ENCODE results near the gene COLEC12.

COLEC12 gene

GRCh38 chr18:498931-499775 lies 1.3 kb downstream of the COLEC12 start:
- DNase-seq (ENCODE audit: low read depth in 1 of 2, low spot score in 1 of 2): peak; percentile 18 to 51
- TF ChIP-seq JUND (IDR thresholded peaks at IDR 0.05; ENCODE audit: low read depth): no peak
- in situ Hi-C loops (cut with HindIII; ENCODE audit: low pct_unique_long_range_greater_than_20kb, low sequenced_read_pairs): no loop called here

GRCh38 chr18:497688-498087 lies 2.8 kb downstream of the COLEC12 start:
- in situ Hi-C loops (cut with HindIII; ENCODE audit: low pct_unique_long_range_greater_than_20kb, low sequenced_read_pairs): no loop called here
- no peak for DNase-seq (ENCODE audit: low read depth in 1 of 2, low spot score in 1 of 2)
- no peak for TF ChIP-seq JUND (IDR thresholded peaks at IDR 0.05; ENCODE audit: low read depth)

- DNase-seq (ENCODE audit: low read depth in 1 of 2, low spot score in 1 of 2): no peak
- in situ Hi-C loops (cut with HindIII; ENCODE audit: low pct_unique_long_range_greater_than_20kb, low sequenced_read_pairs): no loop called here
Measured at GRCh38 chr18:495452-495851, 5.0 kb downstream of the COLEC12 start.

GRCh38 chr18:495017-495416 lies 5.5 kb downstream of the COLEC12 start:
- no peak for TF ChIP-seq JUND (IDR thresholded peaks at IDR 0.05; ENCODE audit: low read depth)
- in situ Hi-C loops (cut with HindIII; ENCODE audit: low pct_unique_long_range_greater_than_20kb, low sequenced_read_pairs): no loop called here
- DNase-seq (ENCODE audit: low read depth in 1 of 2, low spot score in 1 of 2): no peak

More at GRCh38 chr18:495452-495851, 5.0 kb downstream of the COLEC12 start:
- no peak for TF ChIP-seq JUND (IDR thresholded peaks at IDR 0.05; ENCODE audit: low read depth)

GRCh38 chr18:493986-494983 lies 6.2 kb downstream of the COLEC12 start:
- no peak for TF ChIP-seq JUND (IDR thresholded peaks at IDR 0.05; ENCODE audit: low read depth)
- in situ Hi-C loops (cut with HindIII; ENCODE audit: low pct_unique_long_range_greater_than_20kb, low sequenced_read_pairs): no loop called here
- no peak for DNase-seq (ENCODE audit: low read depth in 1 of 2, low spot score in 1 of 2)

- in situ Hi-C loops (cut with HindIII; ENCODE audit: low pct_unique_long_range_greater_than_20kb, low sequenced_read_pairs): no loop called here
- no peak for TF ChIP-seq JUND (IDR thresholded peaks at IDR 0.05; ENCODE audit: low read depth)
- DNase-seq (ENCODE audit: low read depth in 1 of 2, low spot score in 1 of 2): no peak
Measured at GRCh38 chr18:492451-492850, 8.1 kb downstream of the COLEC12 start.

GRCh38 chr18:490624-491023 lies 9.9 kb downstream of the COLEC12 start:
- in situ Hi-C loops (cut with HindIII; ENCODE audit: low pct_unique_long_range_greater_than_20kb, low sequenced_read_pairs): no loop called here
- no peak for TF ChIP-seq JUND (IDR thresholded peaks at IDR 0.05; ENCODE audit: low read depth)

GRCh38 chr18:490024-490366 lies 10.5 kb downstream of the COLEC12 start:
- no peak for TF ChIP-seq JUND (IDR thresholded peaks at IDR 0.05; ENCODE audit: low read depth)
- in situ Hi-C loops (cut with HindIII; ENCODE audit: low pct_unique_long_range_greater_than_20kb, low sequenced_read_pairs): no loop called here
- DNase-seq (ENCODE audit: low read depth in 1 of 2, low spot score in 1 of 2): no peak

More at GRCh38 chr18:490624-491023, 9.9 kb downstream of the COLEC12 start:
- no peak for DNase-seq (ENCODE audit: low read depth in 1 of 2, low spot score in 1 of 2)

GRCh38 chr18:489244-490023 lies 11.1 kb downstream of the COLEC12 start:
- no peak for DNase-seq (ENCODE audit: low read depth in 1 of 2, low spot score in 1 of 2)
- no peak for TF ChIP-seq JUND (IDR thresholded peaks at IDR 0.05; ENCODE audit: low read depth)
- in situ Hi-C loops (cut with HindIII; ENCODE audit: low pct_unique_long_range_greater_than_20kb, low sequenced_read_pairs): no loop called here

GRCh38 chr18:486929-487740 lies 13.4 kb downstream of the COLEC12 start:
- TF ChIP-seq JUND (IDR thresholded peaks at IDR 0.05; ENCODE audit: low read depth): no peak
- no peak for DNase-seq (ENCODE audit: low read depth in 1 of 2, low spot score in 1 of 2)
- in situ Hi-C loops (cut with HindIII; ENCODE audit: low pct_unique_long_range_greater_than_20kb, low sequenced_read_pairs): no loop called here

GRCh38 chr18:484749-485464 lies 15.6 kb downstream of the COLEC12 start:
- in situ Hi-C loops (cut with HindIII; ENCODE audit: low pct_unique_long_range_greater_than_20kb, low sequenced_read_pairs): no loop called here
- DNase-seq (ENCODE audit: low read depth in 1 of 2, low spot score in 1 of 2): no peak
- TF ChIP-seq JUND (IDR thresholded peaks at IDR 0.05; ENCODE audit: low read depth): no peak

Measured in T47D (cell line).